HG02798 (cell line): ENCODE data around the gene ACACA.

Source experiments
- ATAC-seq: cut with Tn5 transposase; IDR thresholded peaks from one replicate; pipeline ENCODE4 v1.9.1; 2021; ENCODE audit warnings: mild to moderate bottlenecking; ENCODE audit not compliant: unreplicated experiment, poor library complexity

The ACACA gene

GRCh38 chr17:37191219-37191618 lies 215.4 kb downstream of the ACACA start:
- no peak for ATAC-seq

- ATAC-seq, result no peak
These were observed 216.1 kb downstream of the ACACA start for GRCh38 chr17:37190493-37190892.

- no peak for ATAC-seq
These were observed 218.5 kb downstream of the ACACA start for GRCh38 chr17:37188157-37188556.

GRCh38 chr17:37187262-37187661 lies 219.4 kb downstream of the ACACA start:
- ATAC-seq, result no peak

- ATAC-seq, result no peak
These were observed 223.7 kb downstream of the ACACA start for GRCh38 chr17:37182786-37183465.

- no peak for ATAC-seq
These were observed 226.3 kb downstream of the ACACA start for GRCh38 chr17:37180376-37180775.

- ATAC-seq, result no peak
These were observed 226.7 kb downstream of the ACACA start for GRCh38 chr17:37179893-37180292.

- no peak for ATAC-seq
These were observed 229.3 kb downstream of the ACACA start for GRCh38 chr17:37177254-37177870.

- no peak for ATAC-seq
These were observed 229.9 kb downstream of the ACACA start for GRCh38 chr17:37176723-37177122.

- ATAC-seq, result no peak
These were observed 232.4 kb downstream of the ACACA start for GRCh38 chr17:37174205-37174604.

GRCh38 chr17:37170881-37171425 lies 235.7 kb downstream of the ACACA start:
- no peak for ATAC-seq

- no peak for ATAC-seq
These were observed 237.8 kb downstream of the ACACA start for GRCh38 chr17:37168731-37169353.

GRCh38 chr17:37167756-37168155 lies 238.9 kb downstream of the ACACA start:
- ATAC-seq, result no peak

- no peak for ATAC-seq
These were observed 242.6 kb downstream of the ACACA start for GRCh38 chr17:37164057-37164456.

GRCh38 chr17:37162800-37163199 lies 243.8 kb downstream of the ACACA start:
- no peak for ATAC-seq

GRCh38 chr17:37160944-37161343 lies 245.7 kb downstream of the ACACA start:
- no peak for ATAC-seq

GRCh38 chr17:37158290-37158689 lies 248.3 kb downstream of the ACACA start:
- no peak for ATAC-seq

- no peak for ATAC-seq
These were observed 258.5 kb downstream of the ACACA start for GRCh38 chr17:37148156-37148555.

GRCh38 chr17:37147301-37147812 lies 259.3 kb downstream of the ACACA start:
- peak; percentile 61 for ATAC-seq

GRCh38 chr17:37146086-37147064 lies 260.3 kb downstream of the ACACA start:
- no peak for ATAC-seq
